ENCODE results near the gene KCNJ1.

KCNJ1 gene

GRCh38 chr11:128856241-128856640 lies 10.9 kb downstream of the KCNJ1 start:
- Histone ChIP-seq H3K79me2 (ENCODE audit: insufficient read depth, low read depth) (no peaks in the 10 kb centered on the region), H3K27ac (no peak overlapping the region), H4K20me1 (ENCODE audit: insufficient read depth) (no peaks in the 10 kb centered on the region), H2AFZ (ENCODE audit: low read depth) (no peak overlapping the region), H3K4me2 (no peak overlapping the region), H3K9ac (no peak overlapping the region), H3K4me1 (ENCODE audit: low read depth, poor library complexity, severe bottlenecking) (peaks cover 12% of the 10 kb centered on the region), H3K36me3 (ENCODE audit: insufficient read depth) (no peaks in the 10 kb centered on the region), H3K27me3 (ENCODE audit: insufficient read depth, low read depth) (no peaks in the 10 kb centered on the region), H3K4me3 (IDR thresholded peaks at IDR 0.05; ENCODE audit: insufficient read depth, low read depth, low read length) (no peak overlapping the region)
- no peak for TF ChIP-seq CTCF (conservative IDR thresholded peaks at IDR 0.05; ENCODE audit: low read depth, low read length)

- no peak overlapping the region for H3K4me3 ChIP-seq (IDR thresholded peaks at IDR 0.05; ENCODE audit: insufficient read depth, low read depth, low read length)
- H3K27ac ChIP-seq = no peak overlapping the region
- H3K27me3 ChIP-seq (ENCODE audit: insufficient read depth, low read depth) = no peaks in the 10 kb centered on the region
- no peak overlapping the region for H3K9ac ChIP-seq
- no peak overlapping the region for H2AFZ ChIP-seq (ENCODE audit: low read depth)
- no peaks in the 10 kb centered on the region for H3K36me3 ChIP-seq (ENCODE audit: insufficient read depth)
- no peaks in the 10 kb centered on the region for H4K20me1 ChIP-seq (ENCODE audit: insufficient read depth)
- no peak for TF ChIP-seq CTCF (conservative IDR thresholded peaks at IDR 0.05; ENCODE audit: low read depth, low read length)
- no peak overlapping the region for H3K4me2 ChIP-seq
- no peaks in the 10 kb centered on the region for H3K79me2 ChIP-seq (ENCODE audit: insufficient read depth, low read depth)
- peaks cover under 1% of the 10 kb centered on the region for H3K4me1 ChIP-seq (ENCODE audit: low read depth, poor library complexity, severe bottlenecking)
These were observed 12.3 kb downstream of the KCNJ1 start for GRCh38 chr11:128854841-128855240.

- no peak for TF ChIP-seq CTCF (conservative IDR thresholded peaks at IDR 0.05; ENCODE audit: low read depth, low read length)
- Histone ChIP-seq H2AFZ (ENCODE audit: low read depth) (no peak overlapping the region), H3K79me2 (ENCODE audit: insufficient read depth, low read depth) (no peaks in the 10 kb centered on the region), H4K20me1 (ENCODE audit: insufficient read depth) (no peaks in the 10 kb centered on the region), H3K4me2 (no peak overlapping the region), H3K27me3 (ENCODE audit: insufficient read depth, low read depth) (no peaks in the 10 kb centered on the region), H3K9ac (no peak overlapping the region), H3K4me1 (ENCODE audit: low read depth, poor library complexity, severe bottlenecking) (no peaks in the 10 kb centered on the region), H3K36me3 (ENCODE audit: insufficient read depth) (no peaks in the 10 kb centered on the region), H3K27ac (no peak overlapping the region), H3K4me3 (IDR thresholded peaks at IDR 0.05; ENCODE audit: insufficient read depth, low read depth, low read length) (no peak overlapping the region)
These were observed 13.5 kb downstream of the KCNJ1 start for GRCh38 chr11:128853559-128853958.

GRCh38 chr11:128852327-128853023 lies 14.6 kb downstream of the KCNJ1 start:
- no peak for TF ChIP-seq CTCF (conservative IDR thresholded peaks at IDR 0.05; ENCODE audit: low read depth, low read length)
- H3K4me3 ChIP-seq (IDR thresholded peaks at IDR 0.05; ENCODE audit: insufficient read depth, low read depth, low read length) = no peak overlapping the region
- no peak overlapping the region for H3K4me2 ChIP-seq
- H3K4me1 ChIP-seq (ENCODE audit: low read depth, poor library complexity, severe bottlenecking) = no peaks in the 10 kb centered on the region
- no peaks in the 10 kb centered on the region for H3K79me2 ChIP-seq (ENCODE audit: insufficient read depth, low read depth)
- no peaks in the 10 kb centered on the region for H4K20me1 ChIP-seq (ENCODE audit: insufficient read depth)
- H3K27ac ChIP-seq = no peak overlapping the region
- no peak overlapping the region for H2AFZ ChIP-seq (ENCODE audit: low read depth)
- no peaks in the 10 kb centered on the region for H3K36me3 ChIP-seq (ENCODE audit: insufficient read depth)
- no peaks in the 10 kb centered on the region for H3K27me3 ChIP-seq (ENCODE audit: insufficient read depth, low read depth)
- H3K9ac ChIP-seq = no peak overlapping the region
